Endothelial cell of umbilical vein (primary cell): Measurements from ENCODE around the gene RUNX2. TPM values are rescaled to one million over a fixed set of nuclear protein-coding genes. Genes with fewer than 3 reads are reported as not detected.

Experiments
- BruUV-seq: library from RNA; stranded (reverse); fragments of 400-500 nt; replicated peaks from 2 replicates; lab custom pipeline; 2021; lab: Mats Ljungman, UMichigan
- CTCF ChIA-PET: fragments of 300-600, 350-600 bp; sonication (Branson Sonifier 250); formaldehyde crosslinking; loops from one replicate; lab custom pipeline; 2021; ENCODE audit warnings: antibody characterized with exemption, inconsistent platforms; lab: Charles Lee
- POLR2A ChIA-PET: fragments of 300-600, 350-600 bp; sonication (Branson Sonifier 250); formaldehyde crosslinking; loops from one replicate; lab custom pipeline; 2021; ENCODE audit warnings: antibody characterized with exemption, inconsistent platforms; lab: Charles Lee
- DNase-seq: peaks from one replicate; pipeline ENCODE4 v3.0.0-alpha.2; 2011; ENCODE audit warnings: low read depth, low spot score
- FAIRE-seq: peaks from 2 replicates; lab custom pipeline; 2011; peaks lifted over from hg19 to GRCh38; lab: Jason Lieb, UNC
- H2AFZ ChIP-seq: 2 replicates; pipeline ENCODE4 v1.6.0; 2012; ENCODE audit warnings: low read depth, low read length, control low read depth, inconsistent platforms
- H3K27ac ChIP-seq: 2 replicates; pipeline ENCODE4 v1.5.1; 2011; ENCODE audit warnings: low read depth, mild to moderate bottlenecking, control low read depth, low read length, moderate library complexity; ENCODE audit not compliant: insufficient read depth
- H3K27me3 ChIP-seq, 2 experiments: 2 replicates each; pipeline versions ENCODE4 v1.6.0 to v1.6.1; 2011; ENCODE audit warnings: low read length in 2 of 2, mixed read lengths in 1 of 2; ENCODE audit not compliant: control insufficient read depth in 2 of 2, insufficient read depth in 2 of 2
- H3K36me3 ChIP-seq, 2 experiments: 2 replicates in 1 of 2; 3 replicates in 1 of 2; pipeline ENCODE4 v1.5.1; 2011; ENCODE audit warnings: low read length in 2 of 2, mild to moderate bottlenecking in 1 of 2, moderate library complexity in 1 of 2; ENCODE audit not compliant: control insufficient read depth in 2 of 2, insufficient read depth in 2 of 2; ENCODE audit errors: extremely low read depth in 1 of 2
- H3K4me1 ChIP-seq: 3 replicates; pipeline ENCODE4 v1.5.1; 2011; ENCODE audit warnings: mild to moderate bottlenecking, low read length; ENCODE audit not compliant: control insufficient read depth, insufficient read depth; ENCODE audit errors: extremely low read depth
- H3K4me2 ChIP-seq: 2 replicates; pipeline ENCODE4 v1.6.1; 2011; ENCODE audit warnings: low read length, control low read depth, mixed read lengths; ENCODE audit not compliant: insufficient read depth
- H3K4me3 ChIP-seq, 3 experiments: fragments of 200-600 bp in 1 of 3; sonication (generic), shearing (Covaris generic) in 1 of 3; replicated peaks in 1 of 3; 2 replicates each; pipeline ENCODE4 v1.5.1; 2011 to 2016; ENCODE audit warnings: control low read depth in 3 of 3, low read length in 3 of 3, mild to moderate bottlenecking in 2 of 3, inconsistent platforms in 1 of 3, low read depth in 1 of 3, moderate library complexity in 1 of 3; ENCODE audit not compliant: insufficient read depth in 1 of 3
- H3K79me2 ChIP-seq: 2 replicates; pipeline ENCODE4 v1.6.0; 2012; ENCODE audit warnings: low read length, inconsistent platforms; ENCODE audit not compliant: control insufficient read depth, insufficient read depth
- H3K9ac ChIP-seq: replicated peaks from 2 replicates; pipeline ENCODE3; 2011; ENCODE audit warnings: low read length, control low read depth; ENCODE audit not compliant: insufficient read depth; ENCODE audit errors: extremely low read depth
- H3K9me1 ChIP-seq: replicated peaks from 3 replicates; pipeline ENCODE4 v1.6.0; 2011; ENCODE audit warnings: mild to moderate bottlenecking, low read length; ENCODE audit not compliant: control insufficient read depth, insufficient read depth; ENCODE audit errors: extremely low read depth
- H3K9me3 ChIP-seq: replicated peaks from 2 replicates; pipeline ENCODE4 v1.5.1; 2012; ENCODE audit warnings: low read length, inconsistent platforms; ENCODE audit not compliant: control insufficient read depth, insufficient read depth
- H4K20me1 ChIP-seq: replicated peaks from 2 replicates; pipeline ENCODE3; 2011; ENCODE audit warnings: mild to moderate bottlenecking, low read length; ENCODE audit not compliant: control insufficient read depth, insufficient read depth; ENCODE audit errors: extremely low read depth
- EZH2 ChIP-seq: IDR thresholded peaks from 2 replicates; pipeline ENCODE4 v1.6.1; 2012; ENCODE audit warnings: borderline replicate concordance, low read depth, mild to moderate bottlenecking, moderate library complexity, low read length, inconsistent platforms; ENCODE audit not compliant: severe bottlenecking
- FOS ChIP-seq: IDR thresholded peaks from 2 replicates; pipeline ENCODE4 v1.6.1; 2011; ENCODE audit warnings: mild to moderate bottlenecking, low read length, moderate library complexity, borderline replicate concordance; ENCODE audit not compliant: insufficient read depth
- GATA2 ChIP-seq: IDR thresholded peaks from 2 replicates; pipeline ENCODE4 v1.7.0; 2011; ENCODE audit warnings: low read depth, mild to moderate bottlenecking, moderate library complexity, mixed read lengths, low read length; ENCODE audit not compliant: insufficient read length, insufficient read depth
- JUN ChIP-seq: IDR thresholded peaks from 2 replicates; pipeline ENCODE4 v1.6.1; 2011; ENCODE audit warnings: borderline replicate concordance, low read depth; ENCODE audit not compliant: insufficient read length, insufficient read depth
- MYC ChIP-seq: IDR thresholded peaks from one replicate; pipeline ENCODE4 v1.6.1; 2011; ENCODE audit warnings: mild to moderate bottlenecking, low read depth, low read length
- POLR2A ChIP-seq: IDR thresholded peaks from 2 replicates; pipeline ENCODE4 v1.6.1; 2012; ENCODE audit warnings: low read depth, mild to moderate bottlenecking, control low read depth, low read length
- POLR2AphosphoS5 ChIP-seq: IDR thresholded peaks from 2 replicates; pipeline ENCODE4 v1.6.1; 2012; ENCODE audit warnings: low read depth, mild to moderate bottlenecking, control low read depth, low read length, moderate library complexity; ENCODE audit not compliant: insufficient read depth
- dilution Hi-C: fragments of 300-500 bp; cut with MboI; formaldehyde crosslinking; loops from one replicate; pipeline ENCODE4 v1.15.0; 2019; ENCODE audit warnings: low sequenced_read_pairs; ENCODE audit not compliant: extremely low pct_ligation_motif_present
- intact Hi-C: fragments of 100-400 bp; cut with micrococcal nuclease; formaldehyde crosslinking; loops from one replicate; pipeline ENCODE4 v1.10.0; 2022
- polyA plus RNA-seq, 4 experiments: library from polyadenylated mRNA; depleted of rRNA in 3 of 4; stranded (reverse) in 3 of 4; unstranded in 1 of 4; fragments of >200 nt; gene quantifications; 2 replicates each; pipeline versions ENCODE4 v1.2.1 to v1.2.3, GENCODE V29; 2011 to 2012; ENCODE audit warnings: missing spikeins in 1 of 4
- total RNA-seq: library from RNA; stranded (reverse); gene quantifications from 2 replicates; pipeline ENCODE4 v1.2.3, GENCODE V29; 2021
- TF ChIP-seq, protein P1 (sequence below), 2 donors: IDR thresholded peaks; 1 replicate in 1 of 2; 2 replicates in 1 of 2; pipeline ENCODE4 v1.5.1; 2011; ENCODE audit warnings: low read length in 2 of 2, mild to moderate bottlenecking in 2 of 2, moderate library complexity in 2 of 2, control low read depth in 1 of 2, inconsistent platforms in 1 of 2, low read depth in 1 of 2; ENCODE audit not compliant: insufficient read depth in 1 of 2; ENCODE audit errors: extremely low read depth in 1 of 2

RUNX2 gene
- total and polyA plus RNA-seq, 2 donors (not counting 3 experiments of a cell fraction or from before 2014, with no cell fraction given): 0.06 TPM; not detected in 1

GRCh38 chr6:45486736-45487135 is 158.6 kb downstream of the RUNX2 start:
- no peak overlapping the region for H3K9ac ChIP-seq
- H3K4me2 ChIP-seq: no peak overlapping the region
- no peaks in the 10 kb centered on the region for H3K27me3 ChIP-seq
- no peaks in the 10 kb centered on the region for H3K36me3 ChIP-seq
- dilution Hi-C loops (no loop called here), intact Hi-C loops (no loop called here)
- H3K4me3 ChIP-seq: no peak overlapping the region
- no peak overlapping the region for H2AFZ ChIP-seq
- H4K20me1 ChIP-seq: no peaks in the 10 kb centered on the region
- no peak for FAIRE-seq
- BruUV-seq: no TSS peak
- no peak overlapping the region for H3K27ac ChIP-seq
- H3K9me3 ChIP-seq: no peaks in the 10 kb centered on the region
- TF ChIP-seq GATA2 (no peak), FOS (no peak), POLR2A (no peak), POLR2AphosphoS5 (no peak), JUN (no peak), MYC (no peak), EZH2 (no peak)
- TF ChIP-seq, protein P1, sequence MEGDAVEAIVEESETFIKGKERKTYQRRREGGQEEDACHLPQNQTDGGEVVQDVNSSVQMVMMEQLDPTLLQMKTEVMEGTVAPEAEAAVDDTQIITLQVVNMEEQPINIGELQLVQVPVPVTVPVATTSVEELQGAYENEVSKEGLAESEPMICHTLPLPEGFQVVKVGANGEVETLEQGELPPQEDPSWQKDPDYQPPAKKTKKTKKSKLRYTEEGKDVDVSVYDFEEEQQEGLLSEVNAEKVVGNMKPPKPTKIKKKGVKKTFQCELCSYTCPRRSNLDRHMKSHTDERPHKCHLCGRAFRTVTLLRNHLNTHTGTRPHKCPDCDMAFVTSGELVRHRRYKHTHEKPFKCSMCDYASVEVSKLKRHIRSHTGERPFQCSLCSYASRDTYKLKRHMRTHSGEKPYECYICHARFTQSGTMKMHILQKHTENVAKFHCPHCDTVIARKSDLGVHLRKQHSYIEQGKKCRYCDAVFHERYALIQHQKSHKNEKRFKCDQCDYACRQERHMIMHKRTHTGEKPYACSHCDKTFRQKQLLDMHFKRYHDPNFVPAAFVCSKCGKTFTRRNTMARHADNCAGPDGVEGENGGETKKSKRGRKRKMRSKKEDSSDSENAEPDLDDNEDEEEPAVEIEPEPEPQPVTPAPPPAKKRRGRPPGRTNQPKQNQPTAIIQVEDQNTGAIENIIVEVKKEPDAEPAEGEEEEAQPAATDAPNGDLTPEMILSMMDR (IDR thresholded peaks at IDR 0.05; ENCODE audit: extremely low read depth in 1 of 2, insufficient read depth in 1 of 2, low read depth in 1 of 2, low read length in 2 of 2): no peak
- CTCF ChIA-PET: no interaction called here
- POLR2A ChIA-PET: no interaction called here
- no peaks in the 10 kb centered on the region for H3K4me1 ChIP-seq
- no peak for DNase-seq
- H3K79me2 ChIP-seq: no peaks in the 10 kb centered on the region
- H3K9me1 ChIP-seq: no peaks in the 10 kb centered on the region
